ENCODE results near the gene CLDND2.

DNA sequence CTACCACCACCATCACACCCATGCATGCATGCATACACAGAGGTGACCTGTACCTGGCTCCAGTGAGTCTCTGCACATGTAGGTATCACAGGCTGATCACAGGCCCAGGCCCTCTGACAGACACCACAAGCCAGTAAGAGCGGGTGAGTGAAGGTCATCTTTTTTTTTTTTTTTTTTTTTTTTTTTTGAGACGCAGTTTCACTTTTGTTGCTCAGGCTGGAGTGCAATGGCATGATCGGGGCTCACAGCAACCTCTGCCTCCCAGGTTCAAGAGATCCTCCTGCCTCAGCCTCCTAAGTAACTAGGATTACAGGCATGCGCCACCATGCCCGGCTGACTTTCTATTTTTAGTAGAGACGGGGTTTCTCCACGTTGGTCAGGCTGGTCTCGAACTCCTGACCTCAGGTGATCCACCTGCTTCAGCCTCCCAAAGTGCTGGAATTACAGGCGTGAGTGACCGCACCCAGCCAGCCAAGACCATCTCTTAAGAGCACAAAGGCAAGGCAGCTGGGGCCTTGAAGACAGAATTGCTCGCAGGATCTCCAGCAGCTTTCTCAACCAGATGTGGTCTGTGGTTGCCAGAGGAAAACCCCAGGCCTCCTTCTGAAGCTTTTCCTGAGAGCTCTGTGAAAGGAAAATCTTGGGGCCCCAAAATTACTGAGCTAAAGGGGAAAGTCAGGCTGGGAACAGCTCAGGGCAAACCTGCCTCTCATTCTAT, 6.9 kb upstream of the CLDND2 start:
- TF ChIP-seq, protein P1, sequence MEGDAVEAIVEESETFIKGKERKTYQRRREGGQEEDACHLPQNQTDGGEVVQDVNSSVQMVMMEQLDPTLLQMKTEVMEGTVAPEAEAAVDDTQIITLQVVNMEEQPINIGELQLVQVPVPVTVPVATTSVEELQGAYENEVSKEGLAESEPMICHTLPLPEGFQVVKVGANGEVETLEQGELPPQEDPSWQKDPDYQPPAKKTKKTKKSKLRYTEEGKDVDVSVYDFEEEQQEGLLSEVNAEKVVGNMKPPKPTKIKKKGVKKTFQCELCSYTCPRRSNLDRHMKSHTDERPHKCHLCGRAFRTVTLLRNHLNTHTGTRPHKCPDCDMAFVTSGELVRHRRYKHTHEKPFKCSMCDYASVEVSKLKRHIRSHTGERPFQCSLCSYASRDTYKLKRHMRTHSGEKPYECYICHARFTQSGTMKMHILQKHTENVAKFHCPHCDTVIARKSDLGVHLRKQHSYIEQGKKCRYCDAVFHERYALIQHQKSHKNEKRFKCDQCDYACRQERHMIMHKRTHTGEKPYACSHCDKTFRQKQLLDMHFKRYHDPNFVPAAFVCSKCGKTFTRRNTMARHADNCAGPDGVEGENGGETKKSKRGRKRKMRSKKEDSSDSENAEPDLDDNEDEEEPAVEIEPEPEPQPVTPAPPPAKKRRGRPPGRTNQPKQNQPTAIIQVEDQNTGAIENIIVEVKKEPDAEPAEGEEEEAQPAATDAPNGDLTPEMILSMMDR (IDR thresholded peaks at IDR 0.05; ENCODE audit: insufficient read depth, low read depth, low read length): no peak
- no peak for TF ChIP-seq EZH2 (IDR thresholded peaks at IDR 0.05; ENCODE audit: insufficient read depth, low read length)

All from astrocyte (in vitro differentiated cells and primary cell).